Stimulated activated CD4-positive, alpha-beta T cell treated with anti-CD3 and anti-CD28 coated beads, Interleukin-12 subunit alpha, Interleukin-12 subunit beta, amount 100 ng/mL, for 4 hours (primary cell): ENCODE measurements around the gene OR7G3.
A peak's percentile ranks its signal among the peaks of the same experiment; 100 is the strongest.

Source experiments
- DNase-seq: peaks from one replicate; pipeline ENCODE4 v3.0.0-alpha.2; 2020

OR7G3 gene

DNA sequence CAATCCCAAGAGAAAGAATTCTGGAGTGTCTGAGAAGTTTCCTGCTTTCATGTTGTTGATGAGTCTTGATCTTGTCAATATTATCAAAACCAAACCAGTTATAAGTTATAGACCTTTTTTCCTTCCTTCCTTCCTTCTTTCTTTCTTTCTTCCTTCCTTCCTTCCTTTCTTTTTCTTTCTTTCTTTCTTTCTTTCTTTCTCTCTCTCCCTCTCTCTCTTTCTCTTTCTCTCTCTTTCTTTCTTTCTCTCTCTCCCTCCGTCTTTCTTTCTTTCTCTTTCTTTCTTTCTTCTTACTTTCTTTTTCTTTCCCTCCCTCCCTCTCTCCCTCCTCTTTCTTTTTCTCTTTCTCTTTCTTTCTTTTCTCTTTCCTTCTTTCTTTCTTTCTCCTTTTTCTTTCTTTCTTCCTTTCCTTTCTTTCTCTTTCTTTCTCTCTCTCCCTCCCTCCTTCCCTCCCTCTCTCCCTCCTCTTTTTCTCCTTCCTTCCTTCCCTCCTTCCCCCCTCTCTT, at the start of gene OR7G3:
Gene OR7G3, minus strand, starts transcription at position 51 of the 506 bp plus-strand sequence. Its CDS starts 0 bp downstream, at position 51.
- no peak for DNase-seq

DNA sequence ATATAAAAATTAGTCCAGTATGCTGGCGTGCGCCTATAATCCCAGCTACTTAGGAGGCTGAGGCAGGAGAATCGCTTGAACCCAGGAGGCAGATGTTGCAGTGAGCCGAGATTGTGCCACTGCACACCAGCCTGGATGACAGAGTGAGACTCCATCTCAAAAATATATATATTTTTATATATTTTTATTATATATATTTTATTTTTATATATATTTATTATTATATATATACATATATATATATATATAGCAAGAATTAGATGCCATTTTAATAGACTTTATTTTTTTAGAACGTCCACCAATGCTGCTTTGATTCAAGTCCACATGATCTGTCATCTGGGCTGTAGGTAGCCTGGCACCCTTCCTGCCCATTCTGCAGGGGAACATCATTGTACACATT, 48.6 kb upstream of the OR7G3 start:
- DNase-seq: no peak

DNA sequence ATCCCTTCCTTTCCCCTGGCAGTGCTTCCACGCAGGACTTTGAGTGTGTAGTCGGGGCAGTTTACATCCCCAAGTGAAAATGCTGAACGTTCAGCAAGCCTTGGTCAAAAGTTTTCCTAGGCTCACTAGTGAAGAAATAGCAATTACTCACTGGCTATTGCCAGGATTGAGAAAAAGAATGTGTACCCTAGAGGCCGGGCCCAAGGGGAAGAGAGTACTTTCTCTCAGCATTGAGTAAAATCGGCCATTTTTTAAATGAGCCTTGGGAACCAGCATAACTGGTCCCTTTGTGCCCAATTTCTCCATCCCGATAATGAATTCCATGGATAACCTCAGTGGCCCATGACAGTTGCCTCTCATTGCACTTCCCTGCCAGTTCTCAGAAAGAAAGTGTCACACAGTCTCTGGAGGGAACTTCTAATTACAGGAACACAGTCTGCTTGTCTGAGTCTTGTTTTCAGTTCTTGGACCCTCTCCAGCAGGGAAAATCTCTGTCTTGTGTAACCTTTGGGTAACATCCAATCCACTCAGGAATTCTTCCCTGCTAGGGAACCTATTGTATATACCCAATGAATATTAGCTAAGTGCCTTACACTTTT, 44.7 kb upstream of the OR7G3 start:
- no peak for DNase-seq

DNA sequence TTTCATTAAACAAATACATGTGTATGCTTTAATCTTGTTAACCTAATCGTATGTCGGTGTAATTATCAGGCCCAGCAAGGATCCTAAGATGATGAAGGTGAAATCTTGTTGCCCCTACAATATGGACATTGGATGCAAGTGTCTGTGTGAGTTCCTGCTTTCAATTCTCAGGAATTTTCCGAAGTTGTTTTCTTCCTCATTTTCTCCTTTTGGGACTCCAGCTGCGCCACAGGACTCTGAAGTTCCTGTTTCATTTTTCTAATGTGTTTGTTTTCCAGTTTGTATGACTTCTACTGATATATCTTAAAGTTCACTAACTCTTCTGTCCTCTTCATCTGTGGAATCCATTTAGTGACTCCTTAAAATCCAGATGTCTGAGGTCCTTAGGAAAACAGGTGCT, 40.1 kb upstream of the OR7G3 start:
- DNase-seq: no peak

DNA sequence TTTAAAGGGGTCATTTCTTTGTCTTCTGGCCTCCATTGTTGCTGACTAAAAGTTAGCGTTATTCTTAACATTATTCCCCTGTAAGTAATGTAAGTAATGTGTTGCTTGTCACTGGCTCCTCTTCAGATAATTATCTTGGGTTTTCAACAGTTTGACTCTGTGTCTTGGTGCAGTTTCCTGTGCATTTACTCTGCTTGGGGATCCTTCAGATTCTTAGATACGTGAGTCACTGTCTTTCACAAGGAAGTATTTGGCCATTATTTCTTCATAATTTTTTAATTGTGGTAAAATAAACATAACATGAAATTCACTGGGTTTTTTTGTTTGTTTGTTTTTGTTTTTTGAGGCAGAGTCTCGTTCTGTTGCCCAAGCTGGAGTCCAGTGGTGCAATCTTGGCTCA, 38.5 kb upstream of the OR7G3 start:
- DNase-seq: no peak

DNA sequence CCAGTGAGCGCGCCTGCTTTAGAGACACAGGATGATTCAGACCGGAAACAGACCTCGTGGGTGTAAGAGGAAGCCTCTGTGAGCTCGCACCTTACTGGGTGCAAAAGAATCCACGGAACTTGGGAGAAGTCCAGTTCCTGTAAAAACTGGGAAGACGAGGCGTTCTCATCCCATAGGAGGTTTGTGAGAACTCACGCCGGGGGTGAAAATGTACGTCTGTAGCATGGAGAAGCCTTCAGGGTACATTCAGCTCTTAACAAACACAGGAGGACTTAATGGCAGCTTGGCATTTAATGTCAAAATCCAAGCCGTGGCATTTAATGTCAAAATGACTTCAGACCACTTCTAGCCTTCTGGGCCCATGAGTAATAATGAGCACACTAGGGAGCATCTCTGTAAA, 34.7 kb upstream of the OR7G3 start:
- DNase-seq: no peak

DNA sequence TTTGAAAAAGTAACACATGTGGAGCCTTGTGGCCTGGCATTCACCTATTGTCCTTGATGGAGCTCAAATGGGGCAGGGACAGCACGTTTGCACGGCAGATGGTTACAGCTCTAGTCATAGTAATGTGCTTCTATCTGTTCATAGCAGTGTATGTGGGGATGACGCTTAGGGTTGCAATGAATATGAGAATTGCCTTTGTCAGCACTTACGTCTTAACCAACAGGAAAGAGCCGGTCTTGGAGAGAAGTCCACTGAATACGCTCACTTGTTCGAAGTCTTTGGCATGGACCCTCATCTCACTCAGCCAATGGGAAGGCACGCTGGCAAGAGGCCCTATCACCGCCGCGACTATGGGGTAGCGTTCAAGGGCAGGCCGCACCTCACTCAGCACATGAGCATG, 33.1 kb upstream of the OR7G3 start:
- no peak for DNase-seq

DNA sequence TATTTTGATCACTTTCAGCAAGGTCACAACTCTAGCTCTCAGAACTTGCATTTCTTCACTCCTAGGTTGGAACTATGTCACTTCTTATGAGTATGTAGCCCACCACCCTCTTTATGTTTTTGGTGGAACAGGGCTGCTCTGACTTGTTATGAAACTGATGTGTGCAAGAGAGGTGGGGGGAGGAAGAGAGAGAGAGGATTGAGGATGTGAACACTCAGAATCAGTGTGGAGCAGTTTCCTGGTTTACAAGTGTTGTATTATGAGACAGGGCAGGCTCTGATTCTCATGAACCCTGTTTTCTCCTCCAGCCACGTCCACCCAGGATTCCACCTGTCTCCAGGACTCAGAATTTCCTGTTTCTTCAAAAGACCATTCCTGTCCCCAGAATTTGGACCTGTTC, 29.6 kb upstream of the OR7G3 start:
- DNase-seq: no peak

DNA sequence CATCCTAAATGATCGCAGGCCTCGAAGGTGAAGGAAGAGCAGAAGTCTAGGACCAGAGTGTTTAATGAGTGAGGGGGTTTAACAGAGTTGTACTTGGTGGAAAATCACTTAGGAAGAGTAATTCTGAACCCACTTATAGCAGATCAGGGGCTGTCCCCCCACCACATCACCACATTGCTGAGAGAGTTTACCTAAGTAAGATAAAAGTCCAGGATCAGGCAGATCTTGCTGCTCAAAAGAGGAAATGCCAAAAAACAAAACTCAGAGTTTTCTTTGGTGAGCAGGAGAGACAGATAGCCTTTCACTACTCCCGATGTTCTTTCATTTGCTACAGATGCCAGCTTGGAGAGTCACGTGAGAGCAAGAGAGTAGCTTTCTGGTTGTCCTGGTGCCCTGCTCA, 28.8 kb upstream of the OR7G3 start:
- DNase-seq: no peak

DNA sequence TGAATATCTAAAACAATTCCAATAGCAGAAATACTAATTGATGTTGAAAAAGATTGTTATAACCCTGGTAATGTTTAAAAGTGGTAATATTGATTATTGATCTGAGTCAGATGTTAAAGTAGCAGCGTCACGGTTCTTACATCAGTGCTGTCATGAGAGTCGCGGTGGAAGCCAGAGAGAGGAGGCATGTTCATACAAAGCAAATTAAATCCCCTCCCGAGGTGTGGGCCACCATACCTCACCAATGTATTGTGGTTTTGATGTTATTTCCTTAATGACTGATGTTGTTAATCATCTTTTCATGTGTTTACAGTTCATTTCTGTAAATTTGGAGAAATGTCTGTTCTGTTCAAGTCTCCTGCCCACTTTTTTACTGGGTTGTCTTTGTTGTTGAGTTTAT, 24.6 kb upstream of the OR7G3 start:
- no peak for DNase-seq

DNA sequence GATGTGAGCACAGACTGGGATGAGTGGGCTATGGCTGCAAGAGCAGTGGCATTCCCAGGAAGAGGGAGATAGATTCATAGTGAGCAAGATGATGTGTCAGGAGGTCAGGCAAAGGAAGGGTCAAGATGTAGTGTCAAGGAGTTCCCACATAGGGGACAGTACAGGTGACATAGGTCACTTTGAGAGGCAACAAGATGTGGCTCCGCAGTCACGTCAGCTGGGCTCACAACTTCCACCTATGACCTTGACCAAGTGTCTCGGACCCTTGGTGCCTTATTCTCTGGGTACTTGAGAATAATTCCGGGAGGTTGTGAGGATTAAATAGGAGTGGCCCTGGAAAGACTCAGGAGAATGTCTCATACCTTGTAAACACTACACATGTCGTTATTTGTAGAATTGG, 23.9 kb upstream of the OR7G3 start:
- DNase-seq: no peak

DNA sequence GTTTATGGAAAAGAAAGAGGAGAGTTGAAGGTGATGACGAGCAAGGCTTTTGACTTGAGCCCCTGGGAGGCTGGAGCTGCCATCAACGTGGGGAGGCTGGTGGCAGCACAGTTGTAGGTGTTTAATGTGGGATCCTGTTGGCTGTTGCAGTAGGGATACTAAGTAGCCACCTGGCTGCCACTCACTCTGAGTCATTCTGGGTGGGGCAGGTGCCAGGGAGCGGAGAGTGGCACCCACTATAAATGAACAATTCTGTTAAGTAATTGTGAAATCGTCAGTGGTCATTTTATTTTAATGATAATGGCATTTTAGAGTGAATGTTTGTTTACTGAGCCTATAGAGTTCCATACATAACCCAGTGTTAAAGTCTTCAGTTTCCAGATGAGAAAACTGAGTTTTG, 23.2 kb upstream of the OR7G3 start:
- no peak for DNase-seq

DNA sequence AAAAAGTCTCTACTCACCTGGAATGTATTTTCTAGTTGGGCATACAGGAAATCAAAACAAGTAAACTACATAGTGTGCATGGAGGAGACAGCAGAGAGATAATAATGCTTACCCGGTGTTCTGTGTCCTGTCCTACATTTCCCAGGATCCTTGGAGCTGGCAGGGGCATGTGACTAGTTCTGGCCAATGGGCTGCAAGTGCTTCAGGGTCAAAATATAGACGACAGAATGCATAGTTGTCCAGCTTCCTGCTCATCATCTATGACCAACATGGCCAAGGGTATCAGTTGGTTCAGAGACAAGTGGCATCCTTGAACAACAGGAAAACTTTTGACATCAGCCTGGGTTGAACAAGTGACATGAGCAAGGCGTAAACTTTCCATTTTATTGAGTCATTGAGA, 21.9 kb upstream of the OR7G3 start:
- DNase-seq: no peak

DNA sequence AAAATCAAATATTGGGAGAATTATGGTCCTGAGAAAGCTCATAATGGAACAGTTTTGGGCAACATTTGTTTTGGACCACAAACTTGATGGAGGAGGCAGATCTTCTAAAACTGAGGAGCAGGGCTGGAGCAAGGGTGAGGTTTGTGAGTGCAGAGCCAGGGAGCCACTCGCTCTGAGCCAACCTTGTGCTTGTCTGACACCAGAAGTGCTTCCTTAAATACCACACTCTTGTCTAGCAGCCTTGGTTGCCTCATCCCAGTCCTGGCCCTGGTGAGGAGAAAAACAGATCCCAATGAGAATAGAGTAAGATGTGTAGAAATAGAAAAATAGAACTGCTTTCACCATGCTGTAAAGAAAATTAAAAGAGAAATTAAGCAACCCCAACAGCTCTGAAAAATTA, 20.1 kb upstream of the OR7G3 start:
- DNase-seq: no peak

DNA sequence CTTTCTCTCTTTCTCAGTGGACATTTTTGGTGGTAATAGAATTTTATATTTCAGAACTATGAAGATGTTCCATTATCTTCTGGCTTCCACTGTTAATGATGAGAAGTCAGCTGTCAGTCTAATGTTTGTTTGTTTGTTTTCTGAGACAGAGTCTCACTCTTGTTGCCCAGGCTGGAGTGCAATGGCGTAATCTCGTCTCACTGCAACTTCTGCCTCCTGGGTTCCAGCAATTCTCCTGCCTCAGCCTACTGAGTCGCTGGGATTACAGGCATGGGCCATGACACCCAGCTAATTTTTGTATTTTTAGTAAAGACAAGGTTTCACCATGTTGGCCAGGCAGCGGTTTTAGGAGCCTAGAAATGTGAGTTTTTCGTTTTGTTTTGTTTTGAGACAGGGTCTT, 18.2 kb upstream of the OR7G3 start:
- DNase-seq: no peak

DNA sequence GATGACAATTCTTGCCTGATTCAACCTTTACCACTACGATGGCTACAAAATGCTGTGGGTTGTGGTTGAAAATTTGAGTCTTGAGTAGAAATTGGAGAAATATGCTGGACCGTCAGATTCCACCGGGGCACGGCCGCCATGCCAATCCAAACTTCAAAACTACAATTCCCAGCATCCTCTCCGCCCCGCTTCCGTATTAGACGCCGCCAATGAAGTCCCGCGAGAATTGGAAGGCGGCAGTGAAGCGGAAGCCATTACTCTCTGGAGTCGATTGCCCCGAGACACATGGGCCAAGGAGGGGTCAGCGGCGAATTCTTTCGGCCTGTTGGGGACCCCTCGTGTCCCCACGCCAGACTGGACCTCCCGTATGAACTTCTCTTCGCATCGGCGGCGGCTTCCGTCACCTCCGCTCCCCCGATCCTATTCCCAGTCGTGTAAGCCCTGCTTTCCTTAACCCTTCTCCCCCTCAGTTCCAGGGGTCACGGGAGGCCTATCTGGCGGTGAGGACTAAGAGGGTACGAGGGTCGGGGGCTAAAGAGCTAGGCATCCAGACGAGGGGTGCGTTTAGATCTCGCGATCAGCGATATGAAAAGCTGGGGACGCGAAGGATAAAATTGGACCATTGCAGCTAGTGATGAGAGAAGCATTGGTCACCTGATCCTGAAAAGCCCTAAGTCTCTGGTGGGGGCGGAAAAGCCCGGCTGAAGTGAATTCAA, 13.6 kb upstream of the OR7G3 start, which contains the start of gene ZNF317:
Gene ZNF317, plus strand, starts transcription at position 239 of the 716 bp plus-strand sequence. CDS start 15,620 bp downstream, outside the sequence.
- DNase-seq: peak; percentile 83

DNA sequence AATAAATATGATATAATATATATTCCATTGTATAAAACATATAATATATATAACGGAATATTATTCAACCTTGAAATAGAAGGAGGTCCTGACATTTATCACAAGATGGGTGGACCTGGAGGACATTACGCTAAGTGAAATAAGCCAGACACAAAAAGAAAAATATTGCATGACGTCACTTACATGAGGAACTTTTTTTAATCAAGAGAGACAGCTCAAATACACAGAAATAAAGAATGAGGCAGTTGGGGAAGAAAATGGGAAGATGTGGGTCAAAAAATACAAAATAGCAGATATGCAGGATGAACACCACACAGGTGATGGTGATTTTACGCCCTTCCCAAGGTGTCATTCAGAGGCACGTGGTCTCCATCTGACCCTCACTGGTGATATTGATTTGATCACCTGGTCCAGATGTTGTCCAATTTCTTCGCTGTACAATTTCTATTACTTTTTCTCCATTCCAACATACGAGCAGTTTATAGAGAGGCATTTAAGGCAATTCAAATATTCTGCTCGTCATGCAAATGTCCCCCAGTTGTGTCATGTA, 12.9 kb upstream of the OR7G3 start:
- DNase-seq: no peak

DNA sequence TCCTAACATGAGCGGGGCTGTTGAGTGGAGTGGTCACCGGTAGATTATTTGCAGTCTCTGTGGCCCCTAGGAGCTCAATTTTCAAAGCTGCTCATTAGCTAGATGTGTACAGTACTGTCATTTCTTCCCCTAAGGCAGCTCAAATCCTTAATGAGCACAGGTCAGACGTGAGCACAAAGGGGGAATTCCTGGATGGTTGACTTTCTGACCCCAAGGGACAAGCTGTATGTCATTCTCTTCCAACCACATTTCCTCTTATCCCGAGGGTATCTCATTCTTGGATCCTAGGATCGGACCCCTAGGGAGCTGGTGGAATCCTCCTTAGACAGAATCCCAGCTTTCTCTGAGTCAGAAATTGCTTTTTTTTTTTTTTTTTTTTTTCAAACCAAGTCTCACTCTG, 5.7 kb upstream of the OR7G3 start:
- DNase-seq: no peak

DNA sequence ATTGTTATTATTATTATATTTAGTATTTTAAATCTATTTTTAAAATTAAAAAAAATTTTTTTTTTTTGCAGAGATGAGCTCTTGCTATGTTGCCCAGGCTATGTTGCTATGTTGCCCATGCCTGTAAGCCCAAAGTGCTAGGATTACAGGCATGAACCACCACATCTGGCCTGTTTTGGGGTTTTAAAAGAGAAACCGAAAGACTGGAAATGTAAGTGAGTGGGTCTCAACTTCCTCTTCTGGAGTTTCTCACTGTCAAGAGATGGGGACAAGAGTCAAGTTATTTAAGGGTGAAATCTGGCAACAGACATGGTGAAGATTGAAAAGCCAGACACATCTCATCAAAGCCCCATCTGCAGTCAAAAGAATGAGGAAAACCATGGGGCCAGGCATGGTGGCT, 4.2 kb upstream of the OR7G3 start:
- no peak for DNase-seq

DNA sequence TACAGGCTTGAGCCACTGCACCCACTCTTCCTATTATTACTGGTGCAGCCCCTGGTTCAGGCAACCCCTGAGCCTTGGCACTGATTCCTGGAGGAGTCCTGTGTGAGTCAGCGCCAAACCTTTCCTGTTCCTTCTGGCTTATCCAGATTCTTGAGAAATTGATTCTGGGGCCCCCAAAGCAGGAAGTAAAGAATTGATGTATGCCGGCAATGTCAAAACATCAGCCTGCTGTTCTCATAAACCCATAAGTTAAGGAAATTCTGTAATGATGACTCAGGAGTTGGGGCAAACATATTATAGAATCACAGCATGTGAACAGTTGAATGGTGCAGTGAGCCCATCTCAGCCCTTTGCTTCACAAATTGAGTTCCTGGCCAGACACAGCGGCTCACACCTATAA, 1.4 kb upstream of the OR7G3 start:
- DNase-seq: no peak

DNA sequence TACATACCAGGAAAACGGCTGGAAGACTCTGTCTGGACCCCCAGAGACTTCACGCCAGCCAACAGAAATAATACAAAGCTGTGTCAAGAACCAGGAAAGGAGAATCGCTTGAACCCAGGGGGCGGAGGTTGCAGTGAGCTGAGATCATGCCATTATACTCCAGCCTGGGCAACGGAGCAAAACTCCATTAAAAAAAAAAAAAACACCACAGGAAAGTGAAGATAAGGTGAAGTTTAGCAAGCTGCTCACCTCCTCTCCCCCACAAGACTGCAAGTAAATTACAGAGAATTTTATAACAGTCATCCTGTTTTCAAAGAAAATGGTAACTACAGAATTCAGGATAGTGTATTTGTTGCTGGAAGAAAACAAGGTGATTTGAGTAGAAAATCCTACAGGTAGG, 10.2 kb downstream of the OR7G3 start:
- DNase-seq: no peak

DNA sequence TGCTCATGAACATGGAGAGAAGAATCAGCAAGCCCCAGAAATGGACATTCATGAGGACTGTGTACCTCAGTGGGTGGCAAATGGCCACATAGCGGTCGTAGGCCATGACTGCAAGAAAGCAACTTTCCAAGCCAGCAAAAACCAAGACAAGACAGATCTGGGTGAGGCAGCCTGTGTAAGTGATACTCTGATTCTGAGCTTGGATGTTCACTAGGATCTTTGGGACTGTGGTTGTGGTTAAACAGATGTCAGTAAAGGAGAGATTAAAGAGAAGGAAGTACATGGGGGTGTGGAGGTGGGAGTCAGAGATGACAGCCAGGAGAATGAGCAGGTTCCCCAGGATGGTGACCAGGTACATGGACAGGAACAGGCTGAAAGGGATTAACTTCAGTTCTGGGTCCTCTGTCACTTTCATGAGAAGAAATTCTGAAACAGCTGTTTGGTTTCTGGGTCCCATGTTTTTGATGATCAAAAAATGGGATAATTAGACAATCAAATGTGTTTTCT, 11.4 kb downstream of the OR7G3 start, which contains the start of gene OR7G1:
Gene OR7G1, minus strand, starts transcription at position 457 of the 507 bp plus-strand sequence. Its CDS starts 0 bp downstream, at position 457.
- DNase-seq: no peak

DNA sequence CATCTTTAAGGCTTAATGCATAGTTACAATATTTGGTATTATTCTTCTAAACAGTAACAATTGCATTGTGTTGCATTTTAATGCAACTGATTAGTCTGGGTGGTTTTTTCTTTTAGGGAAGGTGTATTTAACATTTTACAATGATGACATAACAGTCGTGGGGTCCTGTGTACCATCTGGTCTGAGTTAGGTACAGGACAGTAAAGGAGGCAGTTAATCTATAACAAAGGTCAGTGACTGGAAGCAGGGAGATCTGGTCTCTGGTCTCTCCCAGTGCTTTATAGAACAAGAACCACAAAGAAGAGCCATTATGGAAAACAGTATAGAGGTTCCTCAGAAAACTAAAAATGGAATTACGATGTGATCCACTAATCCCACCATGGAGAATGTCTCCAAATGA, 16.8 kb downstream of the OR7G3 start:
- DNase-seq: no peak

DNA sequence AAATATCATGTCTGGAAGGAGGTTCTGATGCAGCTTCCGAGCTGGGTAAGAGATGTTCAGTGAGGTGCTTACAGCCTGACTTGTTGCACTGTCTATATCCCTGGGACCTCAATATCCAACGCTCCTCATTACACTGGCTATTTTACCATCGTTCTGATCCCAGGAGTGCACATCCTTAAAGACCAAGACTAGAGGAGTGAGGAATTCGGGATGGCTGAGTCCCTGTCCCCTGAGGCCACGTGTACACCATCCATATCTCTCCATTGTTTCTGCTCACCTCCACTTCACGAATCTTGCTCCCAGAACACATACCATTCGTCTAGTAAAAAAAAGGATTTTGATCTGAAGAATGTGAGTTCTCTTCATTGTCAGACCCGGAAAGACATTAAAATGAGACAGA, 19.4 kb downstream of the OR7G3 start, which contains the start of gene OR7G2:
Gene OR7G2, minus strand, starts transcription at position 101 of the 400 bp plus-strand sequence. CDS start 4,232 bp downstream, outside the sequence.
- DNase-seq: no peak
